Stimulated activated effector memory CD8-positive, alpha-beta T cell treated with anti-CD3 and anti-CD28 coated beads, Interleukin-12 subunit alpha, Interleukin-12 subunit beta, amount 100 ng/mL, for 72 hours (primary cell): ENCODE data around the gene MYL4.
A peak's percentile ranks its signal among the peaks of the same experiment; 100 is the strongest.
"Not testable (repeated sequence)": the region's sequence is repeated elsewhere in the genome, so short reads cannot be mapped to it uniquely, and the experiment has no call there.

ENCODE experiments used
- ATAC-seq: fragments of 150-1000 bp; cut with Tn5 transposase; 2 replicates; pipeline ENCODE4 v1.10.0; 2021
- DNase-seq, 2 donors: peaks; one replicate each; pipeline ENCODE4 v3.0.0; 2021 to 2022; ENCODE audit warnings: low spot score in 2 of 2
- H3K27ac Mint-ChIP-seq: one replicate; pipeline ENCODE4 v1.8.0; 2022; ENCODE audit warnings: mild to moderate bottlenecking, mixed read lengths
- H3K36me3 Mint-ChIP-seq: one replicate; pipeline ENCODE4 v1.8.0; 2022; ENCODE audit warnings: mild to moderate bottlenecking, mixed read lengths
- H3K4me1 Mint-ChIP-seq: one replicate; pipeline ENCODE4 v1.8.0; 2022; ENCODE audit warnings: mixed read lengths
- H3K4me3 Mint-ChIP-seq: one replicate; pipeline ENCODE4 v1.8.0; 2022; ENCODE audit warnings: mild to moderate bottlenecking, mixed read lengths
- H3K9me3 Mint-ChIP-seq: one replicate; pipeline ENCODE4 v1.8.0; 2022; ENCODE audit warnings: mixed read lengths

The MYL4 gene

GRCh38 chr17:47262586-47262985 lies 53.4 kb downstream of the MYL4 start:
- no peak for DNase-seq
- no peaks in the 10 kb centered on the region for H3K9me3 Mint-ChIP-seq
- H3K4me3 Mint-ChIP-seq = no peak overlapping the region
- ATAC-seq = no peak
- H3K36me3 Mint-ChIP-seq = no peaks in the 10 kb centered on the region
- H3K4me1 Mint-ChIP-seq = peaks cover 10% of the 10 kb centered on the region
- H3K27ac Mint-ChIP-seq = no peak overlapping the region

DNA sequence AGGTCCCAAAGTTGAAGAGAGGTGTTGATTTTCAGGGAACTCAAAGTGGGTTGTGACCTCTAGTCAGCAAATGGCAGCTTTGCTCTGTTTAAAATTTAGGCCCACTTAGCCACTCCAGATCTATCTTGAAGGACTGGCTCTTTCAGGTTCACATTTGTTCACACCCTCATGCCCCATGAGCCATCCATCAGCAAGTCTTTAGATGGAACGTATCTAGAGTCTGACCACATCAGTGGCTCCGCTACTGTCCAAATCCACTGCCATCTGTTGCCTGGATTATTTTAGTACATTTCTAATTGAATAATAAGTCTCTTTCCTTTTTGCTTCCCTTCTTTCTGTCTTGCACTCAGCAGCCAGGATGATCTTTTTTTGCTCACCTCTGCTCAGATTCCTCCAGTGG lies 55.0 kb downstream of the MYL4 start:
- Mint-ChIP-seq H3K4me3 (no peak overlapping the region), H3K9me3 (no peaks in the 10 kb centered on the region), H3K27ac (no peak overlapping the region), H3K4me1 (no peaks in the 10 kb centered on the region), H3K36me3 (no peaks in the 10 kb centered on the region)
- no peak for DNase-seq
- ATAC-seq = no peak

DNA sequence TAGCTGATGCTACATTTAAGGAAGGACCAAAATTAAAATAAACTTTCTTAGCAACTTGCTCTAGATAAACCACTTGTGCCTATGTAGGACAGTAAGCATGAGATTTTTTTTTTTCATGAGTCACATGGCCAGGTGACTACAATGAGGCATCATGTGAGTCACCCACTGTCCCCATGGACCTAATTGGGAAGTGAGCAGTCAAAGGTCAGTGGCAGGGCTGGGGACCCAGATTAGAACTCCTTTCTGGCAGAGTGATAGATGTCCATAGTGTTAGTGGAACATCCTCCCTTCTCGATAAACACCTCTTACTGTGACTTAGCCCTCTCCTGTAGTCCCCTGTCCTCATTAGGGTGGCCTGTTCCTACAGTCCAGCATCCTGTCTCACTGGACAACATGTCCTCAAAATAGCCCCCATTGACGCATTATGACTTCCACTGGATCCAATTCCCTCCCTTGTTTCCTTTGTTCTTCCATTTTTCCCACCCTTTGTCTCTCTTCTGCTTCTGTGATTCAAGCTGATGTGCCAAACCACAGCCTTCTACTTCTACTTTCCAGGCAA lies 56.9 kb downstream of the MYL4 start:
- H3K4me1 Mint-ChIP-seq = no peaks in the 10 kb centered on the region
- H3K9me3 Mint-ChIP-seq = peaks cover 5% of the 10 kb centered on the region
- H3K36me3 Mint-ChIP-seq = no peaks in the 10 kb centered on the region
- DNase-seq (no peak), ATAC-seq (peak; percentile 68)
- no peak overlapping the region for H3K27ac Mint-ChIP-seq
- no peak overlapping the region for H3K4me3 Mint-ChIP-seq

- Mint-ChIP-seq H3K9me3 (peaks cover 5% of the 10 kb centered on the region), H3K36me3 (no peaks in the 10 kb centered on the region), H3K4me1 (no peaks in the 10 kb centered on the region), H3K27ac (no peak overlapping the region), H3K4me3 (no peak overlapping the region)
- DNase-seq (no peak), ATAC-seq (no peak)
Observed at GRCh38 chr17:47266782-47267181, 57.6 kb downstream of the MYL4 start.

DNA sequence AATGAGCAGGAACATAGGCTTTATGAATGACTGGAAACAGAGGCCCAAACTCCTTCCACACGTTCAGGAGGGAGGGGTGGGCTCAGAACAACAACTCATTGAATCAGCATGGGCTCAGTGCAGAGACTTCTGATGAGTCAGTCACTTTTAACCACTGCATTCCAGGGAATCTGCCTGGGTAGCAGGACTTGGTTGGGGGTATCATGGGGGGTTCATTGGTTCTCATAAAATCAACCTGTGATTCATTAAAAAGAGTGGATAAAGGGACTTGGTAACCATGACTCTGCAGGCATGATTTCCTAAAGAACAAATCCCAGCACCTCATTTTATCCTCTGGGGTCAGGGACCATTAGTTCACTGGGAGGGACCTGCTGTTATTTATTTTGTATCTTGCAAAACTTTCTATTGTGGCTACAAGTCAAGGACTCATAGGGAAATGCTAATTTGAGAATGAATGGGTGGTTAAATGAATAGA lies 58.2 kb downstream of the MYL4 start:
- Mint-ChIP-seq H3K4me3 (no peak overlapping the region), H3K9me3 (peaks cover 5% of the 10 kb centered on the region), H3K27ac (no peak overlapping the region), H3K36me3 (no peaks in the 10 kb centered on the region), H3K4me1 (no peaks in the 10 kb centered on the region)
- DNase-seq (no peak), ATAC-seq (no peak)

DNA sequence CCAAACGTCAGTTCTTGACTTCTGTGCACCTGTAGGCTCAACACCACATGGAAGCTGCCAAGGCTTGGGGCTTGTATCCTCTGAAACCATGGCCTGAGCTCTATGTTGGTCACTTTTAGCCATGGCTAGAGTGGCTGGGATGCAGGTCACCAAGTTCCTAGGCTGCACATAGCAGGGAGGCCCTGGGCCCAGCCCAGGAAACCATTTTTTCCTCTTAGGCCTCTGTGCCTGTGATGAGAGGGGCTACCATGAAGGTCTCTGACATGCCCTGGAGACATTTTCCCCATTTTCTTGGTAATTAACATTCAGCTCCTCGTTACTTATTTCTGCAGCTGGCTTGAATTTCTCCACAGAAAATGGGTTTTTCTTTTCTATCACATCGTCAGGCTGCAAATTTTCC lies 59.8 kb downstream of the MYL4 start:
- not testable (repeated sequence) for H3K27ac Mint-ChIP-seq, H3K4me1 Mint-ChIP-seq, ATAC-seq, H3K36me3 Mint-ChIP-seq, H3K4me3 Mint-ChIP-seq, DNase-seq, H3K9me3 Mint-ChIP-seq

DNA sequence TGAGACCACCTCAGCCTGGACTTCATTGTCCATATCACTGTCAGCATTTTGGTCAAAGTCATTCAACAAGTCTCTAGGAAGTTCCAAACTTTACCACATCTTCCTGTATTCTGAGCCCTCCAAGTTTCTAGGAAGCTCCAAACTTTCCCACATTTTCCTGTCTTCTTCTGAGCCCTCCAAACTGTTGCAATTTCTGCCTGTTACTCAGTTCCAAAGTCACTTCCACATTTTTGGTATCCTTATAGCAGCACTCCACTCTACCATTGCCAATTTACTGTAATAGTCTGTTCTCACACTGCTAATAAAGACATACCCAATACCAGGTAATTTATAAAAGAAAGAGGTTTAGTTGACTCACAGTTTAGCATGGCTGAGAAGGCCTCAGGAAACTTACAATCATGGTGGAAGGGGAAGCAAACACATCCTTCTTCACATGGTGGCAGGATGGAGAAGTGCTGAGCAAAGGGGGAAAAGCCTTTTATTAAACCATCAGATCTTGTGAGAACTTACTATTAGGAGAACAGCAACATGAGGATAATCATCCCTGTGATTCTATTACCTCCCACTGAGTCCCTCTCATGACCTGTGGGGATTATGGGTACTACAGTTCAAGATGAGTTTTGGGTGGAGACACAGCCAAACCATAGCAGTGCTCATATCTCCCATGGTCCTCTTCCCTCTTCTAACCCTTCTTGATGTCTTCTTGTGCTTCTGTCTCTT lies 60.6 kb downstream of the MYL4 start:
- ATAC-seq, H3K27ac Mint-ChIP-seq, H3K4me1 Mint-ChIP-seq, H3K4me3 Mint-ChIP-seq, DNase-seq, H3K9me3 Mint-ChIP-seq, H3K36me3 Mint-ChIP-seq: not testable (repeated sequence)

DNA sequence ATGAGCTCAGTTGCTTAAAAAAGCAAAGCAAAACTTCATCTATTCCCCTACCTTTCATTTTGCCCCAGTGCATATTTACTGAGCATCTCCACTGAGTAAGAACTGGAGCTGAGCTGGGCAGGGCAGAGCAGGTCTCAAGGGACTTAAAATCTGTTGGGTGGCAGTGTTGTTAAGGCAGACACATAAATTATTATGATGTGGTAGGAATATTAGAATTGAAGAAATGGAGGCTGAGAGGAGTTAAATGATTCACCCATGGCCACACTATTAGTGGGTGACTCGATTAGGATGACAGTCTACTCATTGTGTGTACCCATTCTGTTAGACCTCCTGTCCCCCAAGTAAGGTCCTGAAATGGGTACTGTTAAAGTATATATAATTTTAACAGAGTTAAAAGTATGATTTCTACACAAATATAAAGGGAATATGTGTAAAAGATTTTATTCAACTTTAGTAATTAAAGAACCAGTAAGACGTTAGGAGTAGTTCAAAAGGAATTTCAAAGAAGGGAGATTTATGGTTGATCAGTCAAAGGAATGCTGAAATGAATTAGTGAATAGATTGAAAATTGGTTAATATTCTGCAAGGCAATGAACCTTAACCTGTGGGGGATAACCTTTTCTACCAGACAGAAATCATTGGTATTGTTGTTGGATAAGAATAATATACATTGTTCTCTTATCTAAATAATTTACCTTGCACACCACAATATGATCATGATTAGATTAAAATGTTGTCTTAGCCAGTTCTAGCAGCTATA lies 62.0 kb downstream of the MYL4 start:
- no peak for DNase-seq
- H3K27ac Mint-ChIP-seq = no peak overlapping the region
- no peaks in the 10 kb centered on the region for H3K36me3 Mint-ChIP-seq
- H3K9me3 Mint-ChIP-seq = peaks cover 5% of the 10 kb centered on the region
- peak; percentile 62 for ATAC-seq
- H3K4me3 Mint-ChIP-seq = no peak overlapping the region
- no peaks in the 10 kb centered on the region for H3K4me1 Mint-ChIP-seq

- no peak for DNase-seq
- Mint-ChIP-seq H3K36me3 (no peaks in the 10 kb centered on the region), H3K4me3 (no peak overlapping the region), H3K9me3 (peaks cover 5% of the 10 kb centered on the region), H3K4me1 (no peaks in the 10 kb centered on the region), H3K27ac (no peak overlapping the region)
- ATAC-seq = no peak
Observed at GRCh38 chr17:47272491-47272890, 63.3 kb downstream of the MYL4 start.

- no peaks in the 10 kb centered on the region for H3K36me3 Mint-ChIP-seq
- H3K27ac Mint-ChIP-seq = no peak overlapping the region
- DNase-seq = no peak
- no peaks in the 10 kb centered on the region for H3K4me1 Mint-ChIP-seq
- H3K9me3 Mint-ChIP-seq = peaks cover 5% of the 10 kb centered on the region
- no peak overlapping the region for H3K4me3 Mint-ChIP-seq
- ATAC-seq = no peak
Observed at GRCh38 chr17:47273245-47273644, 64.1 kb downstream of the MYL4 start.
